Neural cell (in vitro differentiated cells): ENCODE measurements around the gene CALHM2. TPM values are rescaled to one million over a fixed set of nuclear protein-coding genes. Genes with fewer than 3 reads are reported as not detected.

Source experiments
- H2AFZ ChIP-seq: fragments of 200-600, 300-800 bp; sonication (generic), shearing (Covaris generic); 2 replicates; pipeline ENCODE4 v1.6.0; 2014; ENCODE audit warnings: low read depth, mild to moderate bottlenecking, antibody characterized with exemption, low read length, moderate library complexity
- H3F3A ChIP-seq: fragments of 200-600 bp; shearing (Covaris generic); 2 replicates; pipeline ENCODE4 v1.6.1; 2016; ENCODE audit warnings: mild to moderate bottlenecking, moderate library complexity, mixed read lengths, antibody characterized with exemption, low read length; ENCODE audit not compliant: insufficient read depth, poor library complexity, severe bottlenecking
- H3K27ac ChIP-seq: fragments of 200-600, 300-800 bp; sonication (generic), shearing (Covaris generic); 2 replicates; pipeline ENCODE4 v1.5.1; 2014; ENCODE audit warnings: mild to moderate bottlenecking, low read length, moderate library complexity
- H3K27me3 ChIP-seq: fragments of 300-800, 200-600 bp; sonication (generic), shearing (Covaris generic); 2 replicates; pipeline ENCODE4 v1.6.0; 2014; ENCODE audit warnings: mild to moderate bottlenecking, low read depth, low read length, moderate library complexity; ENCODE audit not compliant: insufficient read depth
- H3K36me3 ChIP-seq: fragments of 300-800, 200-600 bp; sonication (generic), shearing (Covaris generic); 2 replicates; pipeline ENCODE4 v1.5.1; 2014; ENCODE audit warnings: mild to moderate bottlenecking, antibody characterized with exemption, low read length, moderate library complexity; ENCODE audit not compliant: insufficient read depth
- H3K4me2 ChIP-seq: fragments of 300-800, 200-600 bp; sonication (generic), shearing (Covaris generic); 2 replicates; pipeline ENCODE4 v1.6.0; 2014; ENCODE audit warnings: mild to moderate bottlenecking, low read length
- H3K4me3 ChIP-seq: fragments of 300-800, 200-600 bp; sonication (generic), shearing (Covaris generic); 2 replicates; pipeline ENCODE4 v1.5.1; 2014; ENCODE audit warnings: mild to moderate bottlenecking, low read length, moderate library complexity
- H3K79me2 ChIP-seq: fragments of 200-600 bp; shearing (Covaris generic); replicated peaks from 2 replicates; pipeline ENCODE4 v1.6.0; 2014; ENCODE audit warnings: mild to moderate bottlenecking, low read length, moderate library complexity; ENCODE audit not compliant: insufficient read depth
- H3K9ac ChIP-seq: fragments of 300-800, 200-600 bp; sonication (generic), shearing (Covaris generic); 2 replicates; pipeline ENCODE4 v1.6.1; 2016; ENCODE audit warnings: mild to moderate bottlenecking, low read length, mixed read lengths
- H3K9me2 ChIP-seq: fragments of 200-600 bp; shearing (Covaris generic); 2 replicates; pipeline ENCODE4 v1.6.1; 2016; ENCODE audit warnings: mild to moderate bottlenecking, low read length, mixed read lengths; ENCODE audit not compliant: insufficient read depth
- H3K9me3 ChIP-seq: fragments of 200-600, 300-800 bp; sonication (generic), shearing (Covaris generic); 2 replicates; pipeline ENCODE4 v1.6.1; 2016; ENCODE audit warnings: mild to moderate bottlenecking, mixed run types, low read length, moderate library complexity, mixed read lengths
- H4K20me1 ChIP-seq: fragments of 200-600 bp; shearing (Covaris generic); 2 replicates; pipeline ENCODE4 v1.6.1; 2016; ENCODE audit warnings: mild to moderate bottlenecking, mixed run types; ENCODE audit not compliant: insufficient read depth
- EP300 ChIP-seq: fragments of 450-650 bp; conservative IDR thresholded peaks from 2 replicates; pipeline ENCODE4 v1.6.1; 2014; ENCODE audit warnings: antibody characterized with exemption, mild to moderate bottlenecking, moderate library complexity; ENCODE audit not compliant: poor library complexity, severe bottlenecking
- EZH2 ChIP-seq: fragments of 200-600, 300-800 bp; shearing (Covaris generic), sonication (generic); IDR thresholded peaks from 2 replicates; pipeline ENCODE4 v1.6.1; 2014; ENCODE audit warnings: antibody characterized with exemption, low read length, borderline replicate concordance, mild to moderate bottlenecking; ENCODE audit not compliant: insufficient read depth, poor library complexity, severe bottlenecking
- MXI1 ChIP-seq: fragments of 450-650 bp; conservative IDR thresholded peaks from 2 replicates; pipeline ENCODE4 v1.6.1; 2014; ENCODE audit warnings: antibody characterized with exemption, mild to moderate bottlenecking; ENCODE audit not compliant: poor library complexity, severe bottlenecking
- POLR2AphosphoS5 ChIP-seq: IDR thresholded peaks from 2 replicates; pipeline ENCODE4 v1.6.1; 2012
- RAD21 ChIP-seq: fragments of 450-650 bp; conservative IDR thresholded peaks from 2 replicates; pipeline ENCODE4 v1.6.1; 2014; ENCODE audit warnings: antibody characterized with exemption, mild to moderate bottlenecking, moderate library complexity
- SMC3 ChIP-seq: fragments of 450-650 bp; conservative IDR thresholded peaks from 2 replicates; pipeline ENCODE4 v1.6.1; 2014; ENCODE audit warnings: antibody characterized with exemption, mild to moderate bottlenecking, moderate library complexity; ENCODE audit not compliant: poor library complexity
- TAF1 ChIP-seq: IDR thresholded peaks from 2 replicates; pipeline ENCODE4 v1.6.1; 2012; ENCODE audit warnings: low read depth
- polyA plus RNA-seq: library from polyadenylated mRNA; depleted of rRNA; stranded (reverse); fragments of >200 nt; gene quantifications from 2 replicates; pipeline ENCODE4 v1.2.3, GENCODE V29; 2014
- TF ChIP-seq, protein P1 (sequence below): fragments of 450-650 bp; IDR thresholded peaks from 2 replicates; pipeline ENCODE4 v1.5.1; 2014; ENCODE audit warnings: antibody characterized with exemption, mild to moderate bottlenecking, moderate library complexity; ENCODE audit not compliant: poor library complexity, severe bottlenecking
- TF ChIP-seq, protein P2 (sequence below): IDR thresholded peaks from 2 replicates; pipeline ENCODE4 v1.6.1; 2012; ENCODE audit warnings: borderline replicate concordance

Gene CALHM2
- polyA plus RNA-seq, 1 donor from 2014 or later, result not detected

DNA sequence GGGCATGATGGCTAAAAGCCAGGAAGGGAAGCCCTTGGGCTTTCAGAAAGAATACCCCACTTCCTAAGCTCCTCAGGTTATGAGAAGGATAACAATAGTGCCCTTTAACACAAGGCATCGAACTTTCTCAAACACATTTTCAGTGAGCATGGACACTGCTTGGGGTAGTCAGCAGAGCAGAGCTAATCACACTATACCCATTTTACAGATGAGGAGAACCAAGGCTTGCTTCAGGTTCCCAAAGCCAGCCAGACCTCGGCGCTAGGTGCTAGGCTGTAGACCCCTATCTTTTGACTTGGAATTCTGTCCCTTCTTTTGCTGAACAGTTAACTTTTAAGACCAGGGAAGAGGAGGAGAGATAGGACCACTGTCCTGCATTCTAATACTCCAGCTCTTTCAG is 43.2 kb upstream of the CALHM2 start:
- H3K9me2 ChIP-seq, result no peaks in the 10 kb centered on the region
- H3K79me2 ChIP-seq, result peaks cover 26% of the 10 kb centered on the region
- H3K27me3 ChIP-seq, result peaks cover 4% of the 10 kb centered on the region
- peak overlapping the region; percentile 86 for H3K9ac ChIP-seq
- no peaks in the 10 kb centered on the region for H3F3A ChIP-seq
- TF ChIP-seq EP300 (no peak), TAF1 (no peak), MXI1 (no peak), SMC3 (no peak), EZH2 (no peak), RAD21 (no peak)
- H2AFZ ChIP-seq, result no peak overlapping the region
- no peaks in the 10 kb centered on the region for H3K36me3 ChIP-seq
- no peaks in the 10 kb centered on the region for H4K20me1 ChIP-seq
- H3K9me3 ChIP-seq, result no peaks in the 10 kb centered on the region
- H3K27ac ChIP-seq, result peak overlapping the region; percentile 57
- H3K4me2 ChIP-seq, result peak overlapping the region; percentile 95
- H3K4me3 ChIP-seq, result peak overlapping the region; percentile 99

DNA sequence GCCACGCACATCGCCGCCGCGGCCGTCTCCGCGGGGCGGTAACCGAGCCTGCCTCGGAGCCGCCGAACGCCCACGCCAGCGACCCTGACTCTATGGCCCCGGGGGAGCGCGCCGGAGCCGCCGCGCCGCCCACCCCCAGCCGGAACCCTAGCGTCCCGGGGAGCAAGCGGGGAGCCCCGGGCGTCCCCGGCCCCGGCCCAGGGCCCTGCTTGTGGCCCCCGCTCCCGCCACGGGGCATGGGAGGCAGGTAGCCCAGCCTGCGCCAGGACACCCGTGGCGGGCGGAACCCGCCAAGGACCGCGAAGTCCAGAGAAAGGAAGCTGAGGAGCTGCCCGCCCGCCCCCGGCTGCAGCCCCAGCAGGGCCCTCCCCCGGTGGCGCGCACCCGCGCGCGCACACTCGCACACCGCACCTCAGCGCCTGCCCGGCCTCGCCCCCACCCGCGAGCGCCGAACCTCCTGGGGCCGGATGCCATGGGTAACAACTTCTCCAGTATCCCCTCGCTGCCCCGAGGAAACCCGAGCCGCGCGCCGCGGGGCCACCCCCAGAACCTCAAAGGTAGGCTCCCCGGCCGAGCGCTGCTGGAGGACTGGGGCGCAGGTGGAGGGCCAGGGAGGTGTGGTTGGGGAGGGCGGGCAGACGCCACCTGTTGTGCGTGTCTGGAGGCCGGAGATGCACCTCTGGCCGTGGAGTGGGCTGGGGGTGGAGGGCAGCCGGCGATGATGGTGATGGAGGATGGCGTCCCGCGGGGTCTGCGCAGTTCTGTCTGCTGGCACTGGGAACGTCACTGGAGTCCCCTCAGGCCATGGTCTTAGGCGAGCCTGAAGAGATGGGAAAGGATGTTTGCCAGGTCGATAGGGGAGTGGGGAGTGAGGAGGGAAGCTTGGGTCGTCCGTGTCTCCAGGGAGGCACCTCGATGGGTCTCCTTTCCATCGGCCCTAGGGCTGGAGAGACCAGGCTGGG is 42.0 kb upstream of the CALHM2 start:
- H3K9ac ChIP-seq, result peak overlapping the region; percentile 86
- H3K4me2 ChIP-seq, result peak overlapping the region; percentile 95
- no peaks in the 10 kb centered on the region for H3K9me3 ChIP-seq
- no peaks in the 10 kb centered on the region for H3K36me3 ChIP-seq
- peak overlapping the region; percentile 57 for H3K27ac ChIP-seq
- H4K20me1 ChIP-seq, result no peaks in the 10 kb centered on the region
- H3K79me2 ChIP-seq, result peaks cover 17% of the 10 kb centered on the region
- H3K27me3 ChIP-seq, result peaks cover 4% of the 10 kb centered on the region
- no peaks in the 10 kb centered on the region for H3F3A ChIP-seq
- peak overlapping the region; percentile 38 for H2AFZ ChIP-seq
- H3K9me2 ChIP-seq, result no peaks in the 10 kb centered on the region
- peak overlapping the region; percentile 99 for H3K4me3 ChIP-seq
- TF ChIP-seq RAD21 (peak; percentile 27), TAF1 (no peak), SMC3 (no peak), EP300 (no peak), POLR2AphosphoS5 (peak; percentile 4), MXI1 (peak; percentile 38), EZH2 (no peak)
- TF ChIP-seq, protein P1, sequence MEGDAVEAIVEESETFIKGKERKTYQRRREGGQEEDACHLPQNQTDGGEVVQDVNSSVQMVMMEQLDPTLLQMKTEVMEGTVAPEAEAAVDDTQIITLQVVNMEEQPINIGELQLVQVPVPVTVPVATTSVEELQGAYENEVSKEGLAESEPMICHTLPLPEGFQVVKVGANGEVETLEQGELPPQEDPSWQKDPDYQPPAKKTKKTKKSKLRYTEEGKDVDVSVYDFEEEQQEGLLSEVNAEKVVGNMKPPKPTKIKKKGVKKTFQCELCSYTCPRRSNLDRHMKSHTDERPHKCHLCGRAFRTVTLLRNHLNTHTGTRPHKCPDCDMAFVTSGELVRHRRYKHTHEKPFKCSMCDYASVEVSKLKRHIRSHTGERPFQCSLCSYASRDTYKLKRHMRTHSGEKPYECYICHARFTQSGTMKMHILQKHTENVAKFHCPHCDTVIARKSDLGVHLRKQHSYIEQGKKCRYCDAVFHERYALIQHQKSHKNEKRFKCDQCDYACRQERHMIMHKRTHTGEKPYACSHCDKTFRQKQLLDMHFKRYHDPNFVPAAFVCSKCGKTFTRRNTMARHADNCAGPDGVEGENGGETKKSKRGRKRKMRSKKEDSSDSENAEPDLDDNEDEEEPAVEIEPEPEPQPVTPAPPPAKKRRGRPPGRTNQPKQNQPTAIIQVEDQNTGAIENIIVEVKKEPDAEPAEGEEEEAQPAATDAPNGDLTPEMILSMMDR, result no peak
- TF ChIP-seq, protein P2, sequence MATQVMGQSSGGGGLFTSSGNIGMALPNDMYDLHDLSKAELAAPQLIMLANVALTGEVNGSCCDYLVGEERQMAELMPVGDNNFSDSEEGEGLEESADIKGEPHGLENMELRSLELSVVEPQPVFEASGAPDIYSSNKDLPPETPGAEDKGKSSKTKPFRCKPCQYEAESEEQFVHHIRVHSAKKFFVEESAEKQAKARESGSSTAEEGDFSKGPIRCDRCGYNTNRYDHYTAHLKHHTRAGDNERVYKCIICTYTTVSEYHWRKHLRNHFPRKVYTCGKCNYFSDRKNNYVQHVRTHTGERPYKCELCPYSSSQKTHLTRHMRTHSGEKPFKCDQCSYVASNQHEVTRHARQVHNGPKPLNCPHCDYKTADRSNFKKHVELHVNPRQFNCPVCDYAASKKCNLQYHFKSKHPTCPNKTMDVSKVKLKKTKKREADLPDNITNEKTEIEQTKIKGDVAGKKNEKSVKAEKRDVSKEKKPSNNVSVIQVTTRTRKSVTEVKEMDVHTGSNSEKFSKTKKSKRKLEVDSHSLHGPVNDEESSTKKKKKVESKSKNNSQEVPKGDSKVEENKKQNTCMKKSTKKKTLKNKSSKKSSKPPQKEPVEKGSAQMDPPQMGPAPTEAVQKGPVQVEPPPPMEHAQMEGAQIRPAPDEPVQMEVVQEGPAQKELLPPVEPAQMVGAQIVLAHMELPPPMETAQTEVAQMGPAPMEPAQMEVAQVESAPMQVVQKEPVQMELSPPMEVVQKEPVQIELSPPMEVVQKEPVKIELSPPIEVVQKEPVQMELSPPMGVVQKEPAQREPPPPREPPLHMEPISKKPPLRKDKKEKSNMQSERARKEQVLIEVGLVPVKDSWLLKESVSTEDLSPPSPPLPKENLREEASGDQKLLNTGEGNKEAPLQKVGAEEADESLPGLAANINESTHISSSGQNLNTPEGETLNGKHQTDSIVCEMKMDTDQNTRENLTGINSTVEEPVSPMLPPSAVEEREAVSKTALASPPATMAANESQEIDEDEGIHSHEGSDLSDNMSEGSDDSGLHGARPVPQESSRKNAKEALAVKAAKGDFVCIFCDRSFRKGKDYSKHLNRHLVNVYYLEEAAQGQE, result no peak
